NCI-H1436 (cell line): ENCODE results near the gene IL26.

ENCODE experiments used
- DNase-seq: peaks from one replicate; lab custom pipeline; 2025; lab: John Stamatoyannopoulos, UW

The IL26 gene

GRCh38 chr12:68225576-68226476, at the start of gene IL26:
IL26 (minus strand) TSS chr12:68225810; CDS start chr12:68225756, 54 bp downstream.
- DNase-seq, result no peak

GRCh38 chr12:68272732-68273131, 47.1 kb upstream of the IL26 start:
- no peak for DNase-seq

DNA sequence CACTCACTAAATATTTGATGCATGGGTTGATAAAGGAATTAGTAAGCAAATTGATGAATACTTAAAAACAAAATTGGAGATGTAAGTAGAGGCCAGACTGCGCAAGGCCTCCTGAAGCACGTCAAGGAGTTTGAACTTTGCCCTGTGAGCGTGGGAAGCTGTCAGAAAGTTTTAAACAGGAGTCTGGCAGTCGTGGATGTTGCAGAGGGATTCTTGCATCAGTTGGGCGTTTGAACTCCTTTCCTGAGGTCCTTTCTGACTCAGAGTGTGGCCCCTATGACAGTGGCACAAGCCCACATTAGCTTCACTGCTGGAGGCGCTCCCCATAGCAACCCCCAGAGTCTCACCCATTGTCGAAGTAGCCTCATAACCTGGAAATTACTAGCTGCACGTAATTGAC, 45.7 kb upstream of the IL26 start:
- no peak for DNase-seq

DNA sequence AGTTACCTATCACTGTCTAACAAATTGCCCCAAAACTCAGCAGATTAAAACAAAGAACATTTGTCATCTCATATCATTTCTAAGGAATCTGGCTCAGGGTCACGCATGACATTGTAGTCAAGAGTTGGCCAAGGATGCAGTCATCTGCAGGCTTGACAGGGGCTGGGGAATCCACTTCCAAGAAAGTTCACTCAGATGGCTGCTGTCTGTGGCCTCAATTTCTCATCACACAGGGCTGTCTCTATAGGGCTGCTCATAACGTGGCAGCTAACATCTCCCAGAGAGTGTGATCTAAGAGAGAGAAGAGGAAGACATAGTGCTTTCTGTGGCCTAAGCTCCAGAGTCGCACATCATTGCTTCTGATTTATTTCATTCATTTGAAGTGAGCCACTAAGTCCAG, 44.7 kb upstream of the IL26 start:
- no peak for DNase-seq

GRCh38 chr12:68269779-68270178, 44.2 kb upstream of the IL26 start:
- DNase-seq, result no peak

GRCh38 chr12:68268967-68269366, 43.4 kb upstream of the IL26 start:
- DNase-seq, result no peak

- DNase-seq, result no peak
These were observed 42.3 kb upstream of the IL26 start for GRCh38 chr12:68267892-68268396.

- DNase-seq, result no peak
These were observed 39.2 kb upstream of the IL26 start for GRCh38 chr12:68264857-68265256.

GRCh38 chr12:68264158-68264855, 38.7 kb upstream of the IL26 start:
- no peak for DNase-seq

DNA sequence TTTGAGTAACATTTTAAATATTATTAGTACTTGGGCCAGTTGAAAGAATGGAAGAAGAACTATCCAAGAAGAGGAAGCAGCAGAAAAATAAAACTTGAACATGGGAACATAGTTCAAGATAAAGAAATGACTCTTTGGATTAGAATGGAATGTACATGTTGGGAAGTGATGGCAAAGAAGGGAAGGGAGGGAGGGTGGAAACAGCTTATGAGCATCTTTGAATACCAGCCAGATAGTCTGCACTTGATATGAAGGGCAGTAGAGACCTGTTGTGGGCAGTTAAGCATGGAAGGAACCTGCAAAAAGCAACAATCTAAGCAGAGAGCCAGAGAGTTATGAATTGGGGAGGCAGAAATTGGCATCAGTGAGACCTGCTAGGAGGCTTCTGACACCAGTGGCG, 37.8 kb upstream of the IL26 start:
- DNase-seq, result no peak

DNA sequence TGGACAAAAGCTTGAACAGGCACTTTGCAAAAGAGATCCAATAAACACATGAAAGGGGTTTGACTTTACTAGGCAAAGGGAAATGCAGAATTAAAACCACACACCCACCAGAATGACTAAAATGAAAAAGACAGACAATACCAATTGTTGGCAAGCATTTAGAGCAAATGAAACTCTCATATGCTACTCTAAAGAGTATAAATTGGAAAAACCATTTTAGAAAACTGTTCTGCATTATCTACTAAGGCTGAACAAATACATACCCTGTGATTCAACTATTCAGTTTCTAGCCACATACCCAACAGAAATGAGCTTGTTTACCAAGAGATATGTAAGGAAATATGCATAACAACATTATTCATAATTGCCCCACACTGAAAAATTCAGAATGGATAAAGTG, 36.3 kb upstream of the IL26 start:
- DNase-seq, result no peak

DNA sequence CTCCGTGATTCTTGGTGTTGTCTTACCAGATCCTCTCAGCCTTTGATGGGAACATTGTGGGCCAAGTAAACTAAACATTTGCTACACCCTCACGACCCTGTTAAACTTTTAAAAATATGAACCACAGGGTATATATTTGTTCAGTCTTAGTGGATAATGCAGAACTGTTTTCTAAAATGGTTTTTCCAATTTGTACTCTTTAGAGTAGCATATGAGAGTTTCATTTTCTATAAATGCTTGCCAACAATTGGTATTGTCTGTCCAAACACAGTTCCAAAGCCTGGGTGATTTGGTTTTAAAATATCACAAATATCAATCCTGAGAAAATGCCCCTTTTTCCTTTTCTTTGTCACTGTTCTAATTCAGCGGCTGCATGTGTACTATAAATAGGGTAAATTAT, 34.5 kb upstream of the IL26 start:
- DNase-seq, result no peak

- DNase-seq, result no peak
These were observed 33.8 kb upstream of the IL26 start for GRCh38 chr12:68259318-68259940.

DNA sequence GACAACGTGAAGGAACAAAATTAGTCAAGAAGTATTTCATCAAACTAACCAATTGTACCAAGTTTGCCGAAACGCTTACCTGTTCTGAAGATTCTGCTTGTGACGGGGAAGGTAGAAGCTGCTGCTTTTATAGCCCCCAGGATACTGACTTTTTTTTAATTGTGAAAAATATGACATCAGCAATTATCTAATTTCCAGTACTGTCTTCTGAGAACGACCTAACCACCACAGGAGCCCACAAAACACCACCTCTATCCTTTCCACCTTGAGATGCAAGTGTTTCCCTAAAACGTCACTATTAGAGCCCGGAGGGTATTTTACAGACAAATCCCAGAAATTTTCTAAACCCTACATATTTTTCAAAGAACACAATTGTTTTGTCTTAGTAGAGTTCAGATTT, 27.9 kb upstream of the IL26 start, which contains the start of gene IL22:
Gene IL22, minus strand, starts transcription at position 101 of the 400 bp plus-strand sequence. CDS start 156 bp downstream, outside the sequence.
- no peak for DNase-seq

GRCh38 chr12:68252077-68252476, 26.5 kb upstream of the IL26 start:
- DNase-seq, result no peak

DNA sequence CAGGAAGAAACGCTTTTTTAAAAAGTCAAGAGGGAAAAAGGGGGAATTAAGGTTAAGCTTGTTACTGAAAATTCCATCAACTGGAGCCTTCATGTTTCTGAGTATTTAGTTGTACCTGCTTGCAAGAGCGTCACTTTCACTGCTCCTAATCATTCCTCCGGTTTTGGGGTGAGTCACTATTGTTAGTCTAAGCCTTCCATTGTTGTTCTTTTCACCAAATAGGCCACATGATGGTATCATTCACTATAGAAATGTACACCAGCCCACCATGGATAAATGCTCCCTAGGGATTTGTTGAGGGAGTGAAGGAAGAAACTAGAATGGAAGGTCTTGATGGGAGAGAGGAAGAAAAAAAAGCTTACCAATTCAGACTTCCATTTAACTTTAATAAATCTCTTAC, 24.8 kb upstream of the IL26 start:
- DNase-seq, result no peak

- DNase-seq, result no peak
These were observed 22.2 kb upstream of the IL26 start for GRCh38 chr12:68247785-68248184.

- DNase-seq, result no peak
These were observed 20.7 kb upstream of the IL26 start for GRCh38 chr12:68246350-68246749.

- no peak for DNase-seq
These were observed 19.8 kb upstream of the IL26 start for GRCh38 chr12:68245180-68246021.

- DNase-seq, result no peak
These were observed 17.2 kb upstream of the IL26 start for GRCh38 chr12:68242777-68243176.

GRCh38 chr12:68240975-68241374, 15.4 kb upstream of the IL26 start:
- DNase-seq, result no peak

GRCh38 chr12:68240079-68240478, 14.5 kb upstream of the IL26 start:
- no peak for DNase-seq
